ENCODE results near the gene NIT1.

The NIT1 gene

GRCh38 chr1:161153176-161153575 is 35.3 kb downstream of the NIT1 start:
- intact Hi-C loops (cut with DNase I; ENCODE audit: low total_unique reads): no loop called here
- Histone ChIP-seq H3K4me1 (peaks cover 0 to 15% (median 11%) of the 10 kb centered on the region in 4 donors), H3K27ac (peak overlapping the region; percentile 92 to 93), H3K4me3 (peak overlapping the region; percentile 65 to 66), H3K27me3 (no peaks in the 10 kb centered on the region), H3K9me3 (no peaks in the 10 kb centered on the region), H3K36me3 (peaks cover 0 to 16% (median 7%) of the 10 kb centered on the region in 3 donors)
- peak in 1 of 2 donors; percentile 48 for DNase-seq
- TF ChIP-seq CTCF (IDR thresholded peaks at IDR 0.05): no peak

GRCh38 chr1:161153682-161154337 is 35.9 kb downstream of the NIT1 start, which contains the start of gene UFC1:
UFC1 (plus strand) TSS chr1:161153978; CDS start chr1:161153998, 20 bp downstream.
- intact Hi-C loops (cut with DNase I; ENCODE audit: low total_unique reads): no loop called here
- peaks cover 0 to 20% (median 7%) of the 10 kb centered on the region in 3 donors for H3K36me3 ChIP-seq
- H3K27ac ChIP-seq: peak within 1 kb of the TSS; percentile 92 to 93
- no peaks in the 10 kb centered on the region for H3K27me3 ChIP-seq
- peaks cover 0 to 19% (median 14%) of the 10 kb centered on the region in 4 donors for H3K4me1 ChIP-seq
- peak; percentile 80 to 88 for DNase-seq
- no peak for TF ChIP-seq CTCF (IDR thresholded peaks at IDR 0.05)
- peak within 1 kb of the TSS; percentile 65 to 66 for H3K4me3 ChIP-seq
- H3K9me3 ChIP-seq: no peaks in the 10 kb centered on the region

GRCh38 chr1:161157867-161158266 is 40.0 kb downstream of the NIT1 start:
- no peaks in the 10 kb centered on the region for H3K27me3 ChIP-seq
- intact Hi-C loops (cut with DNase I; ENCODE audit: low total_unique reads): no loop called here
- peaks cover 0 to 46% (median 36%) of the 10 kb centered on the region in 4 donors for H3K4me1 ChIP-seq
- H3K27ac ChIP-seq: no peak overlapping the region
- peak in 1 of 2 donors; percentile 16 for DNase-seq
- H3K9me3 ChIP-seq: no peaks in the 10 kb centered on the region
- TF ChIP-seq CTCF (IDR thresholded peaks at IDR 0.05): no peak
- H3K4me3 ChIP-seq: no peak overlapping the region
- peaks cover 0 to 38% (median 22%) of the 10 kb centered on the region in 3 donors for H3K36me3 ChIP-seq

GRCh38 chr1:161158316-161159010 is 40.6 kb downstream of the NIT1 start:
- Histone ChIP-seq H3K36me3 (peaks cover 0 to 44% (median 22%) of the 10 kb centered on the region in 3 donors), H3K9me3 (no peaks in the 10 kb centered on the region), H3K27me3 (no peaks in the 10 kb centered on the region), H3K4me1 (peaks cover 0 to 43% (median 35%) of the 10 kb centered on the region in 4 donors), H3K27ac (peak overlapping the region; percentile 90 to 95), H3K4me3 (peak overlapping the region; percentile 83 to 92)
- intact Hi-C loops (cut with DNase I; ENCODE audit: low total_unique reads): no loop called here
- peak in 1 of 2 donors; percentile 27 for DNase-seq
- TF ChIP-seq CTCF (IDR thresholded peaks at IDR 0.05): no peak

GRCh38 chr1:161159087-161159912 is 41.4 kb downstream of the NIT1 start, which contains the start of gene USP21:
USP21 (plus strand) TSS chr1:161159500; CDS start chr1:161160641, 1,141 bp downstream.
- intact Hi-C loops (cut with DNase I; ENCODE audit: low total_unique reads): no loop called here
- no peaks in the 10 kb centered on the region for H3K9me3 ChIP-seq
- no peaks in the 10 kb centered on the region for H3K27me3 ChIP-seq
- peak; percentile 93 to 95 for DNase-seq
- TF ChIP-seq CTCF (IDR thresholded peaks at IDR 0.05): no peak
- H3K4me3 ChIP-seq: peak within 1 kb of the TSS; percentile 83 to 92
- H3K4me1 ChIP-seq: peaks cover 0 to 42% (median 34%) of the 10 kb centered on the region in 4 donors
- peaks cover 0 to 52% (median 22%) of the 10 kb centered on the region in 3 donors for H3K36me3 ChIP-seq
- H3K27ac ChIP-seq: peak within 1 kb of the TSS; percentile 90 to 95
